ENCODE data around the gene CYFIP2.

- TF ChIP-seq HDGF (IDR thresholded peaks at IDR 0.05; ENCODE audit: borderline replicate concordance) (no peak), ELF4 (IDR thresholded peaks at IDR 0.05) (no peak), FOXA1 (IDR thresholded peaks at IDR 0.05) (no peak), ARNT (IDR thresholded peaks at IDR 0.05) (no peak), SUZ12 (IDR thresholded peaks at IDR 0.05) (no peak), NFRKB (IDR thresholded peaks at IDR 0.05) (no peak), LEF1 (IDR thresholded peaks at IDR 0.05; ENCODE audit: borderline replicate concordance) (no peak), CTBP1 (IDR thresholded peaks at IDR 0.05; ENCODE audit: borderline replicate concordance) (no peak), FOXM1 (IDR thresholded peaks at IDR 0.05; ENCODE audit: borderline replicate concordance) (no peak), L3MBTL2 (conservative IDR thresholded peaks at IDR 0.05) (no peak), BHLHE40 (IDR thresholded peaks at IDR 0.05; ENCODE audit: borderline replicate concordance) (no peak), TARDBP (IDR thresholded peaks at IDR 0.05) (no peak)
These were observed 9.5 kb downstream of the CYFIP2 start for GRCh38 chr5:157275403-157275802.

Measured in HEK293T (cell line).